B cell (primary cell): ENCODE results near the gene ENO3. TPM values are rescaled to one million over a fixed set of nuclear protein-coding genes. Genes with fewer than 3 reads are reported as not detected.

Experiments
- ATAC-seq: fragments of 200-7000 bp; cut with Tn5 transposase; one replicate; pipeline ENCODE4 v1.10.0; 2021; ENCODE audit warnings: low read depth, mild to moderate bottlenecking, moderate number of reproducible peaks, moderate library complexity
- CTCF ChIA-PET: fragments of 350-600 bp; sonication (Branson Sonifier 250); formaldehyde crosslinking; loops from one replicate; lab custom pipeline; 2021; ENCODE audit warnings: antibody characterized with exemption, inconsistent platforms; lab: Charles Lee
- POLR2A ChIA-PET: fragments of 350-600 bp; sonication (Branson Sonifier 250); formaldehyde crosslinking; loops from one replicate; lab custom pipeline; 2021; ENCODE audit warnings: antibody characterized with exemption; lab: Charles Lee
- DNase-seq: peaks from one replicate; pipeline ENCODE4 v3.0.0; 2013
- H2AFZ ChIP-seq: 2 replicates; pipeline ENCODE4 v1.6.1; 2012; ENCODE audit warnings: mild to moderate bottlenecking, low read depth, low read length; ENCODE audit not compliant: insufficient read depth, poor library complexity, severe bottlenecking
- H3K27ac ChIP-seq, 2 donors: 1 replicate in 1 of 2; 2 replicates in 1 of 2; pipeline ENCODE4 v1.5.1; 2012 to 2013; ENCODE audit warnings: low read length in 2 of 2, mild to moderate bottlenecking in 2 of 2, moderate library complexity in 1 of 2
- H3K27me3 ChIP-seq, 4 experiments: fragments of 200-600 bp in 1 of 4; sonication (generic) in 1 of 4; replicated peaks in 1 of 4; 1 replicate in 2 of 4; 2 replicates in 2 of 4; pipeline versions ENCODE4 v1.6.1 to v1.7.0; 2013 to 2016; ENCODE audit warnings: low read length in 3 of 4, mild to moderate bottlenecking in 2 of 4, mixed read lengths in 1 of 4, moderate library complexity in 1 of 4; ENCODE audit not compliant: insufficient read depth in 4 of 4, control insufficient read depth in 3 of 4; ENCODE audit errors: control extremely low read depth in 1 of 4
- H3K36me3 ChIP-seq, 2 experiments: replicated peaks in 1 of 2; 1 replicate in 1 of 2; 2 replicates in 1 of 2; pipeline versions ENCODE4 v1.6.1 to v1.7.1; 2013; ENCODE audit warnings: low read length in 1 of 2; ENCODE audit not compliant: insufficient read depth in 2 of 2, control insufficient read depth in 1 of 2; ENCODE audit errors: control extremely low read depth in 1 of 2, extremely low read depth in 1 of 2
- H3K4me1 ChIP-seq, 2 donors: fragments of 200-600 bp in 1 of 2; sonication (generic) in 1 of 2; 1 replicate in 1 of 2; 2 replicates in 1 of 2; pipeline versions ENCODE4 v1.5.1 to v1.6.1; 2013 to 2017; ENCODE audit warnings: low read length in 2 of 2; ENCODE audit not compliant: control insufficient read depth in 2 of 2, insufficient read depth in 2 of 2
- H3K4me2 ChIP-seq: replicated peaks from 2 replicates; pipeline ENCODE3; 2012; ENCODE audit warnings: mild to moderate bottlenecking, low read depth, low read length; ENCODE audit not compliant: poor library complexity, severe bottlenecking
- H3K4me3 ChIP-seq, 5 experiments: fragments of 200-600 bp in 1 of 5; sonication (generic) in 1 of 5; 1 replicate in 3 of 5; 2 replicates in 2 of 5; pipeline versions ENCODE4 v1.5.1 to v1.7.0; 2011 to 2016; ENCODE audit warnings: low read length in 4 of 5, mild to moderate bottlenecking in 4 of 5, low read depth in 2 of 5, control low read depth in 1 of 5, moderate library complexity in 1 of 5; ENCODE audit not compliant: insufficient read depth in 1 of 5; ENCODE audit errors: control extremely low read depth in 1 of 5, extremely low read depth in 1 of 5
- H3K79me2 ChIP-seq: fragments of 200-600 bp; sonication (generic); one replicate; pipeline ENCODE4 v1.6.0; 2016; ENCODE audit warnings: low read length; ENCODE audit not compliant: control insufficient read depth, insufficient read depth
- H3K9ac ChIP-seq: fragments of 200-600 bp; sonication (generic); 2 replicates; pipeline ENCODE4 v1.6.1; 2017; ENCODE audit warnings: mild to moderate bottlenecking, low read length, moderate library complexity
- H3K9me3 ChIP-seq, 3 donors: one replicate each; pipeline versions ENCODE4 v1.6.1 to v1.7.1; 2013; ENCODE audit warnings: low read length in 2 of 3; ENCODE audit not compliant: control insufficient read depth in 2 of 3, insufficient read depth in 1 of 3; ENCODE audit errors: control extremely low read depth in 1 of 3
- H4K20me1 ChIP-seq: 2 replicates; pipeline ENCODE4 v1.6.0; 2012; ENCODE audit warnings: mild to moderate bottlenecking, low read length; ENCODE audit not compliant: insufficient read depth, control insufficient read depth, poor library complexity, severe bottlenecking
- H3K27ac Mint-ChIP-seq: one replicate; pipeline ENCODE4 v1.8.0; 2021; ENCODE audit warnings: mixed read lengths
- H3K27me3 Mint-ChIP-seq: one replicate; pipeline ENCODE4 v1.8.0; 2021; ENCODE audit warnings: mixed read lengths
- H3K4me1 Mint-ChIP-seq: one replicate; pipeline ENCODE4 v1.8.0; 2021; ENCODE audit warnings: mixed read lengths
- H3K4me3 Mint-ChIP-seq: one replicate; pipeline ENCODE4 v1.8.0; 2021; ENCODE audit warnings: mixed read lengths
- H3K9me3 Mint-ChIP-seq: one replicate; pipeline ENCODE4 v1.8.0; 2022; ENCODE audit warnings: mixed read lengths; ENCODE audit not compliant: insufficient read depth
- EZH2 ChIP-seq: IDR thresholded peaks from 2 replicates; pipeline ENCODE4 v1.6.1; 2012; ENCODE audit warnings: borderline replicate concordance, low read depth, mild to moderate bottlenecking, moderate library complexity, low read length; ENCODE audit not compliant: insufficient read depth, poor library complexity, severe bottlenecking
- WGBS: methylation state at CpG from one replicate; pipeline ENCODE4 v1.1.5; 2013; ENCODE audit warnings: missing lambda C conversion rate; ENCODE audit not compliant: insufficient coverage; 5-methylcytosine and 5-hydroxymethylcytosine counted together
- intact Hi-C: fragments of 100-400 bp; cut with micrococcal nuclease; formaldehyde crosslinking; loops from one replicate; pipeline ENCODE4 v1.10.0; 2022
- polyA plus RNA-seq: library from polyadenylated mRNA; depleted of rRNA; stranded (reverse); fragments of >200 nt; gene quantifications from 2 replicates; pipeline ENCODE4 v1.2.3, GENCODE V29; 2012
- total RNA-seq, 2 donors: library from RNA; stranded (reverse); fragments of 120-200 nt in 1 of 2; gene quantifications; 1 replicate in 1 of 2; 2 replicates in 1 of 2; pipeline versions ENCODE4 v1.2.3 to v1.2.4, GENCODE V29; 2013 to 2022
- TF ChIP-seq, protein P1 (sequence below): fragments of 200-600 bp; IDR thresholded peaks from one replicate; pipeline ENCODE4 v1.8.0; 2022; ENCODE audit warnings: antibody characterized with exemption, mild to moderate bottlenecking

ENO3 gene
- total and polyA plus RNA-seq, 2 donors (not counting 1 experiment from before 2014, with no cell fraction given), result 34.8 to 50.1 TPM

DNA sequence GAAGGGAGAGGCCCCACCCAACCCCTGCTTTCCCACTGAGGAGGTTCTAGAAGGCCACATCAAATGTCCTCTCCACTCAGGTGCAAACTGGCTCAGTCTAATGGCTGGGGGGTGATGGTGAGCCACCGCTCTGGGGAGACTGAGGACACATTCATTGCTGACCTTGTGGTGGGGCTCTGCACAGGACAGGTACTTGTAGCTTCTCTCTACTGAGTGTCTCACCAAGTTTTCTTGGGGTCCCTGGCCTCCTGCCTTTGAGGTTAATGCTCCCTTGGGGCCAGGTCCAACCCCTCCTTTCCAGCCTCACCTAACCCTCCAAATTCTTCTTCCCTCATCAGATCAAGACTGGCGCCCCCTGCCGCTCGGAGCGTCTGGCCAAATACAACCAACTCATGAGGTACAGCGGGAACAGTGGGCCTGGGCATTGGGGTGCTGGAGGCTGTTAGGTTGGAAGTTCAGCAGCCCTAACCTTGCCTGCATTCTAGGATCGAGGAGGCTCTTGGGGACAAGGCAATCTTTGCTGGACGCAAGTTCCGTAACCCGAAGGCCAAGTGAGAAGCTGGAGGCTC lies 5.7 kb downstream of the ENO3 start:
- Mint-ChIP-seq H3K27ac (no peak overlapping the region), H3K9me3 (no peaks in the 10 kb centered on the region), H3K4me3 (no peak overlapping the region), H3K4me1 (no peaks in the 10 kb centered on the region), H3K27me3 (no peaks in the 10 kb centered on the region)
- ATAC-seq, result no peak
- Histone ChIP-seq H3K36me3 (peaks cover 0 to 21% of the 10 kb centered on the region in 2 experiments), H3K9ac (no peak overlapping the region), H3K79me2 (no peaks in the 10 kb centered on the region), H3K27me3 (no peaks in the 10 kb centered on the region), H3K9me3 (no peaks in the 10 kb centered on the region), H3K4me3 (no peak overlapping the region), H2AFZ (no peak overlapping the region), H3K27ac (no peak overlapping the region), H3K4me1 (no peaks in the 10 kb centered on the region), H3K4me2 (no peak overlapping the region), H4K20me1 (no peaks in the 10 kb centered on the region)
- intact Hi-C loops, result no loop called here
- ChIA-PET CTCF (interaction anchor here (1.8 to 2.9 kb wide), 4 partner anchors 11 to 54 kb away, joined by 5 to 13 read pairs (median 6); partner anchors contain the start of genes CHRNE and SPAG7), POLR2A (interaction anchor here (0.6 to 1.8 kb wide), 3 partner anchors 9 to 47 kb away, joined by 3 to 5 read pairs (median 3); no protein-coding TSS in a partner anchor)
- TF ChIP-seq, protein P1, sequence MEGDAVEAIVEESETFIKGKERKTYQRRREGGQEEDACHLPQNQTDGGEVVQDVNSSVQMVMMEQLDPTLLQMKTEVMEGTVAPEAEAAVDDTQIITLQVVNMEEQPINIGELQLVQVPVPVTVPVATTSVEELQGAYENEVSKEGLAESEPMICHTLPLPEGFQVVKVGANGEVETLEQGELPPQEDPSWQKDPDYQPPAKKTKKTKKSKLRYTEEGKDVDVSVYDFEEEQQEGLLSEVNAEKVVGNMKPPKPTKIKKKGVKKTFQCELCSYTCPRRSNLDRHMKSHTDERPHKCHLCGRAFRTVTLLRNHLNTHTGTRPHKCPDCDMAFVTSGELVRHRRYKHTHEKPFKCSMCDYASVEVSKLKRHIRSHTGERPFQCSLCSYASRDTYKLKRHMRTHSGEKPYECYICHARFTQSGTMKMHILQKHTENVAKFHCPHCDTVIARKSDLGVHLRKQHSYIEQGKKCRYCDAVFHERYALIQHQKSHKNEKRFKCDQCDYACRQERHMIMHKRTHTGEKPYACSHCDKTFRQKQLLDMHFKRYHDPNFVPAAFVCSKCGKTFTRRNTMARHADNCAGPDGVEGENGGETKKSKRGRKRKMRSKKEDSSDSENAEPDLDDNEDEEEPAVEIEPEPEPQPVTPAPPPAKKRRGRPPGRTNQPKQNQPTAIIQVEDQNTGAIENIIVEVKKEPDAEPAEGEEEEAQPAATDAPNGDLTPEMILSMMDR, result no peak
- TF ChIP-seq EZH2, result no peak
- DNase-seq, result no peak
- 100% methylated on average over 6 of the region's 10 CpGs for WGBS

DNA sequence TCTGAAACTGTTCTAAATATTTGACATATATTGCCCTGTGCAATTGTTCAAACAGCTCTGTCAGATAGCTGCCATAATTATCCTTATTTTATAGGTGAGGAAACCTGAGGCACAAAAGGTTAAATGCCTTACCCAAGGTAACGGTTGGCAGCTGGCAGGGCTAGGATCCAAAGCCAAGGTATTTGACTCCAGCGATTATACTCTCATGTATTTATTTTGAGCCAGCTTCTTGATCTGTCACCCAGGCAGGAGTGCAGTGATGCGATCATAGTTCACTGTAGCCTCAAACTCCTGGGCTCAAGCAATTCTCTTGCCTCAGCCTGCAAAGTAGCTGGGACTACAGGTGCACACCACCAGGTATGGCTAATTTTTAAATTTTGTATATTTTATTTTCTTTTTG lies 7.2 kb downstream of the ENO3 start:
- intact Hi-C loops, result no loop called here

More for the DNA sequence above, 7.2 kb downstream of the ENO3 start:
- no peak overlapping the region for H3K27ac Mint-ChIP-seq
- Histone ChIP-seq H2AFZ (no peak overlapping the region), H3K36me3 (peaks cover 0 to 21% of the 10 kb centered on the region in 2 experiments), H3K9ac (no peak overlapping the region), H3K9me3 (no peaks in the 10 kb centered on the region), H3K4me3 (no peak overlapping the region), H3K27ac (no peak overlapping the region), H3K4me1 (no peaks in the 10 kb centered on the region), H3K4me2 (no peak overlapping the region), H4K20me1 (no peaks in the 10 kb centered on the region), H3K79me2 (no peaks in the 10 kb centered on the region), H3K27me3 (no peaks in the 10 kb centered on the region)
- H3K4me3 Mint-ChIP-seq, result no peak overlapping the region
- no peak for TF ChIP-seq EZH2
- TF ChIP-seq, protein P1, result no peak
- no peaks in the 10 kb centered on the region for H3K27me3 Mint-ChIP-seq
- H3K4me1 Mint-ChIP-seq, result no peaks in the 10 kb centered on the region
- WGBS, result 41% methylated on average over 3 of the region's 3 CpGs
- ChIA-PET CTCF (interaction anchor here (1.4 to 2.9 kb wide), 3 partner anchors 10 to 55 kb away, joined by 4 to 13 read pairs (median 6); partner anchors contain the start of genes CHRNE and PFN1), POLR2A (no interaction called here)
- no peaks in the 10 kb centered on the region for H3K9me3 Mint-ChIP-seq
- ATAC-seq (no peak), DNase-seq (no peak)
